HepG2 (cell line): ENCODE measurements around the gene FBXO10. TPM values are rescaled to one million over a fixed set of nuclear protein-coding genes. Genes with fewer than 3 reads are reported as not detected.

ENCODE experiments used
- AGO1 ChIP-seq: fragments of 200-400 bp; formaldehyde crosslinking; IDR thresholded peaks from 2 replicates; pipeline ENCODE4 v1.6.1; 2017; ENCODE audit warnings: mild to moderate bottlenecking, low read depth, low read length, moderate library complexity; ENCODE audit not compliant: poor library complexity, severe bottlenecking
- CBX2 ChIP-seq, 2 experiments: fragments of 200-600 bp in 1 of 2; sonication (generic); formaldehyde crosslinking in 1 of 2; IDR thresholded peaks; 2 replicates each; pipeline versions ENCODE4 v1.7.0 to v1.8.1; 2018 to 2022; ENCODE audit warnings: low read depth in 2 of 2, low read length in 1 of 2, mild to moderate bottlenecking in 1 of 2, missing genetic modification reagents in 1 of 2
- CHCHD3 ChIP-seq: sonication (generic); formaldehyde crosslinking; IDR thresholded peaks from 2 replicates; pipeline ENCODE4 v1.8.0; 2022; ENCODE audit warnings: mild to moderate bottlenecking, missing genetic modification reagents, moderate library complexity
- NFIB ChIP-seq: sonication (generic); formaldehyde crosslinking; IDR thresholded peaks from 2 replicates; pipeline ENCODE4 v1.9.0; 2021; ENCODE audit warnings: missing genetic modification reagents, mild to moderate bottlenecking, borderline replicate concordance
- PHF21A ChIP-seq: sonication (generic); formaldehyde crosslinking; IDR thresholded peaks from 2 replicates; pipeline ENCODE4 v1.5.0; 2020; ENCODE audit warnings: mild to moderate bottlenecking, missing genetic modification reagents
- REXO4 ChIP-seq: sonication (generic); formaldehyde crosslinking; IDR thresholded peaks from 2 replicates; pipeline ENCODE4 v1.8.0; 2022; ENCODE audit warnings: missing genetic modification reagents, mild to moderate bottlenecking, borderline replicate concordance
- SAFB2 ChIP-seq: sonication (generic); formaldehyde crosslinking; IDR thresholded peaks from 2 replicates; pipeline ENCODE4 v1.5.1; 2020; ENCODE audit warnings: missing genetic modification reagents, low read depth, mild to moderate bottlenecking, borderline replicate concordance
- SMARCE1 ChIP-seq: fragments of 450-650 bp; IDR thresholded peaks from 2 replicates; pipeline ENCODE4 v1.6.1; 2017; ENCODE audit warnings: borderline replicate concordance
- SP4 ChIP-seq: sonication (generic); formaldehyde crosslinking; IDR thresholded peaks from 2 replicates; pipeline ENCODE4 v1.8.1; 2023; ENCODE audit warnings: mild to moderate bottlenecking, missing genetic modification reagents
- ZBTB20 ChIP-seq: sonication (generic); formaldehyde crosslinking; IDR thresholded peaks from 2 replicates; pipeline ENCODE4 v1.8.1; 2023; ENCODE audit warnings: missing genetic modification reagents, low read depth, mild to moderate bottlenecking, borderline replicate concordance
- ZNF180 ChIP-seq: sonication (generic); formaldehyde crosslinking; IDR thresholded peaks from 2 replicates; pipeline ENCODE4 v1.4.0; 2020; ENCODE audit warnings: low read depth, missing genetic modification reagents, borderline replicate concordance
- ZNF547 ChIP-seq: sonication (generic); formaldehyde crosslinking; IDR thresholded peaks from 2 replicates; pipeline ENCODE4 v1.5.1; 2020; ENCODE audit warnings: mild to moderate bottlenecking, missing genetic modification reagents
- ZNF678 ChIP-seq: sonication (generic); formaldehyde crosslinking; IDR thresholded peaks from 2 replicates; pipeline ENCODE4 v1.4.0; 2020; ENCODE audit warnings: mild to moderate bottlenecking, missing genetic modification reagents
- polyA plus RNA-seq, 8 experiments: library from polyadenylated mRNA; depleted of rRNA in 3 of 8; stranded (reverse) in 7 of 8; unstranded in 1 of 8; fragments of >200 nt; fragmentation: Illumina TruSeq in 4 of 8; extraction: Trizol in 4 of 8; gene quantifications; 2 replicates each; pipeline versions ENCODE4 v1.2.1 to v1.2.3, GENCODE V29; 2011 to 2016; ENCODE audit warnings: low read depth in 4 of 8, missing spikeins in 1 of 8, mixed read lengths in 1 of 8; ENCODE audit not compliant: insufficient read depth in 1 of 8
- total RNA-seq, 5 experiments: library from RNA; depleted of rRNA; stranded (reverse); fragments of >200 nt; fragmentation: Illumina TruSeq; extraction: Trizol; gene quantifications; 2 replicates each; pipeline ENCODE4 v1.2.3, GENCODE V29; 2016; ENCODE audit warnings: low read depth in 1 of 5
- TF ChIP-seq, protein P1 (sequence below): sonication (generic); formaldehyde crosslinking; IDR thresholded peaks from 2 replicates; pipeline ENCODE4 v1.5.0; 2020; ENCODE audit warnings: missing genetic modification reagents
- TF ChIP-seq, protein P2 (sequence below): sonication (generic); formaldehyde crosslinking; IDR thresholded peaks from 2 replicates; pipeline ENCODE4 v1.5.0; 2020; ENCODE audit warnings: missing genetic modification reagents
- TF ChIP-seq, protein P3 (sequence below): sonication (generic); formaldehyde crosslinking; IDR thresholded peaks from 2 replicates; pipeline ENCODE4 v1.5.1; 2020; ENCODE audit warnings: missing genetic modification reagents, mild to moderate bottlenecking, borderline replicate concordance
- TF ChIP-seq, protein P4 (sequence below): sonication (generic); formaldehyde crosslinking; IDR thresholded peaks from 2 replicates; pipeline ENCODE4 v1.5.1; 2020; ENCODE audit warnings: missing genetic modification reagents, mild to moderate bottlenecking, borderline replicate concordance
- TF ChIP-seq, protein P5 (sequence below): IDR thresholded peaks from 2 replicates; pipeline ENCODE4 v1.6.1; 2012; ENCODE audit warnings: inconsistent platforms
- TF ChIP-seq, protein P6 (sequence below): sonication (generic); formaldehyde crosslinking; IDR thresholded peaks from 2 replicates; pipeline ENCODE4 v1.8.1; 2023; ENCODE audit warnings: mild to moderate bottlenecking, inconsistent platforms, moderate library complexity, missing genetic modification reagents, borderline replicate concordance

Gene FBXO10
- total and polyA plus RNA-seq, 2 of the 13 experiments (the other 11 are each of a cell fraction or from before 2014, with no cell fraction given) = 3.1 to 5.1 TPM

DNA sequence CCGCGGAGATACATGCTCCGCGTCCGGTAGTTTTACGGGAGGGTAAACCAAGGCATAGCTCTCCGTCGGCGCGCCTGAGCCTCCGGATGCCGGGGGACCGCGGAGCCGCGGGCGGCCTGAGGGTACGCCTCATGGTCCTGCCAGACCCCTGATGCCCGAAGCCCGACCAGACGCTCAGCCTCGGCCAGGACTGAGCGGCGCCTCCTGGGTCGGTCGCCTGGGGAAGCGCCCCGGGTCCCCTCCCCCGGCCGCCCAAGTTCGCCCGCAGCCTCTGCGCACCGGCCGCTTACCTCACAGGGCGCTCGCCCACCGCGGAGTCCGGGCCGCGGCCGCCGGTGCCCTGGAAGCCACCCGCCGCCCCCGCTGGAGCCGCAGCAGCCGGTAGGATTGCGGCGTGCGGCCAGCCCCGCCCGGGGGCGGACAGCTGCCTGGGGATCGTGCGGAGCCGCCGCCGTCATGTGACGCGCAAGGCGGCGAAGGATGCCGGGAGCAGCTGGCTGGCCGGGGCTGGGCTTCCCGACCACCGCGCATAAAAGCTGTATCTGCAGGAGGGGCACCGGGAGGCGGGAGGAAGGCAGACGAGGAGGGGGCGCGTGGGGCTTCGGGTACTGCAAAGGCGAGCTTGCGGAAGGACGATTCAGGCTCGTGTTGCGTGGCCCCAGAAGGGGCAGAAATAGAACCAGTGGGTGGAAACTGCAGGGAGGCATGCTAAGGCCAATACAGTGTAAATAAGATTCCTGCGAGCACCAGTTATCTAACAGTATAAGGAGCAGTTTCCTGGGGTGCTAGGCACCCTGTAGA is at the start of gene FBXO10 (continued):
- TF ChIP-seq ZNF180 (CRISPR knock-in tag) = no peak
- TF ChIP-seq NFIB (CRISPR knock-in tag) = no peak
- TF ChIP-seq ZBTB20 (CRISPR knock-in tag) = no peak
- TF ChIP-seq, protein P1, sequence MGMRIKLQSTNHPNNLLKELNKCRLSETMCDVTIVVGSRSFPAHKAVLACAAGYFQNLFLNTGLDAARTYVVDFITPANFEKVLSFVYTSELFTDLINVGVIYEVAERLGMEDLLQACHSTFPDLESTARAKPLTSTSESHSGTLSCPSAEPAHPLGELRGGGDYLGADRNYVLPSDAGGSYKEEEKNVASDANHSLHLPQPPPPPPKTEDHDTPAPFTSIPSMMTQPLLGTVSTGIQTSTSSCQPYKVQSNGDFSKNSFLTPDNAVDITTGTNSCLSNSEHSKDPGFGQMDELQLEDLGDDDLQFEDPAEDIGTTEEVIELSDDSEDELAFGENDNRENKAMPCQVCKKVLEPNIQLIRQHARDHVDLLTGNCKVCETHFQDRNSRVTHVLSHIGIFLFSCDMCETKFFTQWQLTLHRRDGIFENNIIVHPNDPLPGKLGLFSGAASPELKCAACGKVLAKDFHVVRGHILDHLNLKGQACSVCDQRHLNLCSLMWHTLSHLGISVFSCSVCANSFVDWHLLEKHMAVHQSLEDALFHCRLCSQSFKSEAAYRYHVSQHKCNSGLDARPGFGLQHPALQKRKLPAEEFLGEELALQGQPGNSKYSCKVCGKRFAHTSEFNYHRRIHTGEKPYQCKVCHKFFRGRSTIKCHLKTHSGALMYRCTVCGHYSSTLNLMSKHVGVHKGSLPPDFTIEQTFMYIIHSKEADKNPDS (CRISPR knock-in tag) = no peak
- TF ChIP-seq REXO4 (CRISPR knock-in tag) = no peak
- TF ChIP-seq, protein P2, sequence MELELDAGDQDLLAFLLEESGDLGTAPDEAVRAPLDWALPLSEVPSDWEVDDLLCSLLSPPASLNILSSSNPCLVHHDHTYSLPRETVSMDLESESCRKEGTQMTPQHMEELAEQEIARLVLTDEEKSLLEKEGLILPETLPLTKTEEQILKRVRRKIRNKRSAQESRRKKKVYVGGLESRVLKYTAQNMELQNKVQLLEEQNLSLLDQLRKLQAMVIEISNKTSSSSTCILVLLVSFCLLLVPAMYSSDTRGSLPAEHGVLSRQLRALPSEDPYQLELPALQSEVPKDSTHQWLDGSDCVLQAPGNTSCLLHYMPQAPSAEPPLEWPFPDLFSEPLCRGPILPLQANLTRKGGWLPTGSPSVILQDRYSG (CRISPR knock-in tag) = no peak
- no peak for TF ChIP-seq CHCHD3 (CRISPR knock-in tag)
- TF ChIP-seq SP4 (CRISPR knock-in tag) = peak; percentile 62; the same call in 1 of the 2 replicates
- TF ChIP-seq ZNF678 (CRISPR knock-in tag) = no peak
- TF ChIP-seq ZNF547 (CRISPR knock-in tag) = no peak
- no peak for TF ChIP-seq SMARCE1
- no peak for TF ChIP-seq CBX2 (IDR thresholded peaks at IDR 0.05; ENCODE audit: low read depth, low read length)
- no peak for TF ChIP-seq CBX2 (CRISPR knock-in tag; IDR thresholded peaks at IDR 0.05; ENCODE audit: low read depth)
- no peak for TF ChIP-seq SAFB2
- no peak for TF ChIP-seq PHF21A
- TF ChIP-seq, protein P3, sequence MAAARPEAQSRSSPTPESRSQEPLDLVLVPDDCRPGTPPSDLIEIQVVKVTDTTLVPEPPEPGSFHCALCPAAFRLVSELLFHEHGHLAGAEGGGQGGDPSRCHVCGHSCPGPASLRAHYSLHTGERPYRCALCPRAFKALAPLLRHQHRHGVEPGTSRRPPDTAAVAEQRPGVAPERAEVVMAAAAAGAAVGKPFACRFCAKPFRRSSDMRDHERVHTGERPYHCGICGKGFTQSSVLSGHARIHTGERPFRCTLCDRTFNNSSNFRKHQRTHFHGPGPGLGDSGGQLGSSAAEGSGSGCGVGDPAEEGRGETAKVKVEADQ (CRISPR knock-in tag) = peak; percentile 24; the same call in 1 of the 2 replicates
- TF ChIP-seq, protein P4, sequence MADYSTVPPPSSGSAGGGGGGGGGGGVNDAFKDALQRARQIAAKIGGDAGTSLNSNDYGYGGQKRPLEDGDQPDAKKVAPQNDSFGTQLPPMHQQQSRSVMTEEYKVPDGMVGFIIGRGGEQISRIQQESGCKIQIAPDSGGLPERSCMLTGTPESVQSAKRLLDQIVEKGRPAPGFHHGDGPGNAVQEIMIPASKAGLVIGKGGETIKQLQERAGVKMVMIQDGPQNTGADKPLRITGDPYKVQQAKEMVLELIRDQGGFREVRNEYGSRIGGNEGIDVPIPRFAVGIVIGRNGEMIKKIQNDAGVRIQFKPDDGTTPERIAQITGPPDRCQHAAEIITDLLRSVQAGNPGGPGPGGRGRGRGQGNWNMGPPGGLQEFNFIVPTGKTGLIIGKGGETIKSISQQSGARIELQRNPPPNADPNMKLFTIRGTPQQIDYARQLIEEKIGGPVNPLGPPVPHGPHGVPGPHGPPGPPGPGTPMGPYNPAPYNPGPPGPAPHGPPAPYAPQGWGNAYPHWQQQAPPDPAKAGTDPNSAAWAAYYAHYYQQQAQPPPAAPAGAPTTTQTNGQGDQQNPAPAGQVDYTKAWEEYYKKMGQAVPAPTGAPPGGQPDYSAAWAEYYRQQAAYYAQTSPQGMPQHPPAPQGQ (CRISPR knock-in tag) = no peak
- TF ChIP-seq, protein P5, sequence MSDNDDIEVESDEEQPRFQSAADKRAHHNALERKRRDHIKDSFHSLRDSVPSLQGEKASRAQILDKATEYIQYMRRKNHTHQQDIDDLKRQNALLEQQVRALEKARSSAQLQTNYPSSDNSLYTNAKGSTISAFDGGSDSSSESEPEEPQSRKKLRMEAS = peak; percentile 70
- no peak for TF ChIP-seq AGO1
- TF ChIP-seq, protein P6, sequence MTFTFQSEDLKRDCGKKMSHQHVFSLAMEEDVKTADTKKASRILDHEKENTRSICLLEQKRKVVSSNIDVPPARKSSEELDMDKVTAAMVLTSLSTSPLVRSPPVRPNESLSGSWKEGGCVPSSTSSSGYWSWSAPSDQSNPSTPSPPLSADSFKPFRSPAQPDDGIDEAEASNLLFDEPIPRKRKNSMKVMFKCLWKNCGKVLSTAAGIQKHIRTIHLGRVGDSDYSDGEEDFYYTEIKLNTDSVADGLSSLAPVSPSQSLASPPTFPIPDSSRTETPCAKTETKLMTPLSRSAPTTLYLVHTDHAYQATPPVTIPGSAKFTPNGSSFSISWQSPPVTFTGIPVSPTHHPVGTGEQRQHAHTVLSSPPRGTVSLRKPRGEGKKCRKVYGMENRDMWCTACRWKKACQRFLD = no peak
